HCT116 (cell line): Measurements from ENCODE around the gene PLBD2. TPM values are rescaled to one million over a fixed set of nuclear protein-coding genes. Genes with fewer than 3 reads are reported as not detected.

Source experiments
- ATAC-seq: fragments of 200-7000 bp; cut with Tn5 transposase; 2 replicates; pipeline ENCODE4 v1.9.1; 2020; ENCODE audit warnings: mild to moderate bottlenecking, moderate library complexity
- BruUV-seq: library from RNA; stranded (reverse); fragments of 400-500 nt; replicated peaks from 2 replicates; lab custom pipeline; 2021; lab: Mats Ljungman, UMichigan
- CTCF ChIA-PET: fragments of 300-600 bp; sonication (Branson Sonifier 250); formaldehyde crosslinking; loops from one replicate; lab custom pipeline; 2021; ENCODE audit warnings: antibody characterized with exemption; lab: Charles Lee
- POLR2A ChIA-PET: fragments of 300-600, 350-600 bp; sonication (Branson Sonifier 250); formaldehyde crosslinking; loops from one replicate; lab custom pipeline; 2021; ENCODE audit warnings: antibody characterized with exemption; lab: Charles Lee
- RAD21 ChIA-PET, 2 experiments: fragments of 300-600 bp; sonication (Branson Sonifier 250); formaldehyde crosslinking; loops; one replicate each; lab custom pipeline; 2023; ENCODE audit warnings: low total read pairs in 2 of 2; ENCODE audit not compliant: uncharacterized antibody in 2 of 2, unreplicated experiment in 2 of 2, low non-redundant PET in 1 of 2; lab: Charles Lee
- DNase-seq: peaks from one replicate; pipeline ENCODE4 v3.0.0-alpha.2; 2010; ENCODE audit warnings: low read depth, low spot score
- H2AFZ ChIP-seq: fragments of 200-600 bp; shearing (Covaris generic), sonication (generic); 2 replicates; pipeline ENCODE4 v1.6.1; 2017; ENCODE audit warnings: low read depth, mixed run types, mixed read lengths, antibody characterized with exemption, low read length; ENCODE audit not compliant: poor library complexity, severe bottlenecking
- H3K27ac ChIP-seq: 2 replicates; pipeline ENCODE4 v1.5.1; 2012; ENCODE audit warnings: low read depth, low read length
- H3K27me3 ChIP-seq: fragments of 200-600 bp; sonication (generic); 2 replicates; pipeline ENCODE4 v1.6.1; 2016; ENCODE audit warnings: mixed run types, low read length, mixed read lengths; ENCODE audit not compliant: insufficient read depth
- H3K36me3 ChIP-seq, 2 experiments: fragments of 200-500 bp in 1 of 2; fragments of 200-600 bp in 1 of 2; sonication (Bioruptor generic) in 1 of 2; sonication (generic) in 1 of 2; 2 replicates each; pipeline versions ENCODE4 v1.5.1 to v1.6.1; 2014 to 2016; ENCODE audit warnings: low read length in 2 of 2, inconsistent platforms in 1 of 2, mixed read lengths in 1 of 2, mixed run types in 1 of 2; ENCODE audit not compliant: insufficient read depth in 2 of 2, control insufficient read depth in 1 of 2
- H3K4me1 ChIP-seq, 2 experiments: fragments of 200-600 bp in 1 of 2; sonication (generic) in 1 of 2; 2 replicates each; pipeline versions ENCODE4 v1.5.1 to v1.6.1; 2012 to 2017; ENCODE audit warnings: low read length in 2 of 2, inconsistent platforms in 1 of 2, mild to moderate bottlenecking in 1 of 2, mixed read lengths in 1 of 2, mixed run types in 1 of 2, moderate library complexity in 1 of 2; ENCODE audit not compliant: insufficient read depth in 2 of 2, control insufficient read depth in 1 of 2
- H3K4me2 ChIP-seq: fragments of 200-600 bp; sonication (generic); 2 replicates; pipeline ENCODE4 v1.6.1; 2017; ENCODE audit warnings: mixed run types, low read length, mixed read lengths
- H3K4me3 ChIP-seq, 2 experiments: fragments of 200-600 bp in 1 of 2; sonication (generic) in 1 of 2; replicated peaks in 1 of 2; 2 replicates each; pipeline ENCODE4 v1.5.1; 2011 to 2016; ENCODE audit warnings: low read length in 2 of 2, control low read depth in 1 of 2, low read depth in 1 of 2, mild to moderate bottlenecking in 1 of 2, mixed read lengths in 1 of 2, mixed run types in 1 of 2
- H3K79me2 ChIP-seq: fragments of 200-600 bp; sonication (generic); 2 replicates; pipeline ENCODE4 v1.6.1; 2017; ENCODE audit warnings: mild to moderate bottlenecking, mixed run types, low read length, moderate library complexity, mixed read lengths; ENCODE audit not compliant: insufficient read depth
- H3K9ac ChIP-seq: fragments of 200-600 bp; sonication (generic); 2 replicates; pipeline ENCODE4 v1.6.1; 2016; ENCODE audit warnings: low read length, mixed read lengths
- H3K9me2 ChIP-seq: fragments of 200-600 bp; sonication (generic), shearing (Covaris generic); 2 replicates; pipeline ENCODE4 v1.6.1; 2017; ENCODE audit warnings: mixed run types, mild to moderate bottlenecking, moderate library complexity; ENCODE audit not compliant: insufficient read depth
- H3K9me3 ChIP-seq, 2 experiments: fragments of 200-500 bp in 1 of 2; fragments of 200-600 bp in 1 of 2; sonication (Bioruptor generic) in 1 of 2; sonication (generic) in 1 of 2; 2 replicates each; pipeline ENCODE4 v1.6.1; 2014 to 2017; ENCODE audit warnings: low read length in 2 of 2, mixed read lengths in 2 of 2, inconsistent platforms in 1 of 2, low read depth in 1 of 2, mild to moderate bottlenecking in 1 of 2, mixed run types in 1 of 2, moderate library complexity in 1 of 2; ENCODE audit not compliant: control insufficient read depth in 1 of 2, insufficient read depth in 1 of 2
- H4K20me1 ChIP-seq: fragments of 200-600 bp; sonication (generic), shearing (Covaris generic); 2 replicates; pipeline ENCODE4 v1.6.1; 2017; ENCODE audit warnings: mixed run types, mild to moderate bottlenecking, moderate library complexity; ENCODE audit not compliant: insufficient read depth
- CEBPB ChIP-seq: IDR thresholded peaks from 2 replicates; pipeline ENCODE4 v1.6.1; 2012; ENCODE audit warnings: low read depth
- ELF1 ChIP-seq: IDR thresholded peaks from 2 replicates; pipeline ENCODE4 v1.6.1; 2012; ENCODE audit warnings: low read depth, borderline replicate concordance
- EZH2 ChIP-seq: fragments of 200-600 bp; sonication (generic); IDR thresholded peaks from 2 replicates; pipeline ENCODE4 v1.6.1; 2017; ENCODE audit warnings: antibody characterized with exemption, mixed run types
- FOSL1 ChIP-seq: IDR thresholded peaks from 2 replicates; pipeline ENCODE4 v1.6.1; 2012; ENCODE audit warnings: low read depth
- JUND ChIP-seq: IDR thresholded peaks from 2 replicates; pipeline ENCODE4 v1.6.1; 2012
- MAX ChIP-seq: IDR thresholded peaks from 2 replicates; pipeline ENCODE4 v1.6.1; 2012
- POLR2A ChIP-seq: IDR thresholded peaks from 2 replicates; pipeline ENCODE4 v1.7.0; 2011; ENCODE audit warnings: borderline replicate concordance; ENCODE audit not compliant: insufficient read depth, insufficient read length; ENCODE audit errors: extremely low read depth
- RAD21 ChIP-seq: IDR thresholded peaks from 2 replicates; pipeline ENCODE4 v1.6.1; 2012; ENCODE audit warnings: low read depth, mild to moderate bottlenecking
- REST ChIP-seq: IDR thresholded peaks from 2 replicates; pipeline ENCODE4 v1.6.1; 2012; ENCODE audit warnings: low read depth
- SP1 ChIP-seq: IDR thresholded peaks from 2 replicates; pipeline ENCODE4 v1.6.1; 2012; ENCODE audit warnings: low read depth
- TCF7L2 ChIP-seq: IDR thresholded peaks from 2 replicates; pipeline ENCODE4 v1.7.0; 2011; ENCODE audit warnings: borderline replicate concordance, inconsistent platforms; ENCODE audit not compliant: insufficient read depth, insufficient read length; ENCODE audit errors: extremely low read depth
- ZFX ChIP-seq: fragments of 450-650 bp; IDR thresholded peaks from 2 replicates; pipeline ENCODE4 v1.6.1; 2017
- ZNF274 ChIP-seq: fragments of 200-500 bp; sonication (Bioruptor generic); IDR thresholded peaks from 2 replicates; pipeline ENCODE4 v1.6.1; 2014; ENCODE audit warnings: mild to moderate bottlenecking, low read depth, low read length, inconsistent platforms
- intact Hi-C: fragments of 100-400 bp; cut with micrococcal nuclease; formaldehyde crosslinking; loops from 2 replicates; pipeline ENCODE4 v1.10.0; 2022
- total RNA-seq: library from RNA; stranded (reverse); gene quantifications from one replicate; pipeline ENCODE4 v1.2.1, GENCODE V29; 2021; ENCODE audit not compliant: unreplicated experiment

Gene PLBD2
- total RNA-seq, 1 experiment from 2014 or later: 45.0 TPM

GRCh38 chr12:113369391-113369985, 11.1 kb downstream of the PLBD2 start:
- no TSS peak for BruUV-seq
- Histone ChIP-seq H3K9me3 (no peaks in the 10 kb centered on the region), H3K36me3 (peaks cover 1 to 4% of the 10 kb centered on the region in 2 experiments; a peak in 3 of 4 replicates), H3K9ac (no peak overlapping the region), H3K4me2 (no peak overlapping the region), H3K4me3 (no peak overlapping the region), H3K27me3 (no peaks in the 10 kb centered on the region)
- RAD21 ChIA-PET: no interaction called here
- ATAC-seq: no peak
- TF ChIP-seq JUND (no peak), ZNF274 (no peak), TCF7L2 (no peak), EZH2 (no peak), ZFX (no peak), MAX (no peak), SP1 (no peak), POLR2A (no peak), ELF1 (no peak), FOSL1 (no peak), RAD21 (no peak), CEBPB (no peak), REST (no peak)
- TF ChIP-seq, all 23 proteins: peak for 0
- Histone ChIP-seq H3K9me2 (no peaks in the 10 kb centered on the region), H3K27ac (no peak overlapping the region), H4K20me1 (no peaks in the 10 kb centered on the region), H3K4me1 (peaks cover 0 to 4% of the 10 kb centered on the region in 2 experiments; a peak in 1 of 4 replicates), H2AFZ (no peak overlapping the region), H3K79me2 (no peaks in the 10 kb centered on the region; the same call in 1 of the 2 replicates)
- CTCF ChIA-PET: no interaction called here
- intact Hi-C loops: no loop called here
- POLR2A ChIA-PET: no interaction called here
- DNase-seq: no peak
